COR-L47 (cell line): Measurements from ENCODE around the gene NOTCH2NLA.
"Not testable (repeated sequence)": the region's sequence is repeated elsewhere in the genome, so short reads cannot be mapped to it uniquely, and the experiment has no call there.

ENCODE experiments used
- DNase-seq: peaks from one replicate; lab custom pipeline; 2025; lab: John Stamatoyannopoulos, UW

Gene NOTCH2NLA

GRCh38 chr1:146167273-146167672 is 61.5 kb downstream of the NOTCH2NLA start:
- not testable (repeated sequence) for DNase-seq

DNA sequence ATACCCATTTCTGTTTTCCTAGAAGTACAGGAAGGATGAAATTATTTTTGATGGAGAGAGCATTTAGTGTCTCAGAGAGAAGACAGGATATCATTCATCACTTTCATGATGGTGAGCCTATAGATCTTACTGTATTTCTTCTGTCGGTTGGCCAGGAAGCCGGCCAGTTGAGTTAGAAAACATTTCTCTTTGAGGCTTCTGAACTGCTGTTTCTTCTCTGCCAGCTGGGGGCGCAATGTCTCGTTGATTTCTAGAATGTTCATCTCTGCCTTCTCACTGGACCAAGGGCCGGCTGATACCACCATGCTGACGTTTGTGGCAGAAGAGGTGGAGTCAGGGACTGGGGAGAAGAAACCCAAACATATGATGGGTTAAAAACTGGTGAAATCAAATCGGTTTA is 84.4 kb downstream of the NOTCH2NLA start, which contains the start of gene NBPF10:
Gene NBPF10 (minus strand): TSS at position 340 of the 400 bp plus-strand sequence. CDS start 35 bp downstream, at position 305.
- not testable (repeated sequence) for DNase-seq
